ENCODE data around the gene ARRDC1. TPM values are rescaled to one million over a fixed set of nuclear protein-coding genes. Genes with fewer than 3 reads are reported as not detected.

Gene ARRDC1
- total and polyA plus RNA-seq, 4 donors, result 12.7 to 54.3 (median 37.4) TPM

DNA sequence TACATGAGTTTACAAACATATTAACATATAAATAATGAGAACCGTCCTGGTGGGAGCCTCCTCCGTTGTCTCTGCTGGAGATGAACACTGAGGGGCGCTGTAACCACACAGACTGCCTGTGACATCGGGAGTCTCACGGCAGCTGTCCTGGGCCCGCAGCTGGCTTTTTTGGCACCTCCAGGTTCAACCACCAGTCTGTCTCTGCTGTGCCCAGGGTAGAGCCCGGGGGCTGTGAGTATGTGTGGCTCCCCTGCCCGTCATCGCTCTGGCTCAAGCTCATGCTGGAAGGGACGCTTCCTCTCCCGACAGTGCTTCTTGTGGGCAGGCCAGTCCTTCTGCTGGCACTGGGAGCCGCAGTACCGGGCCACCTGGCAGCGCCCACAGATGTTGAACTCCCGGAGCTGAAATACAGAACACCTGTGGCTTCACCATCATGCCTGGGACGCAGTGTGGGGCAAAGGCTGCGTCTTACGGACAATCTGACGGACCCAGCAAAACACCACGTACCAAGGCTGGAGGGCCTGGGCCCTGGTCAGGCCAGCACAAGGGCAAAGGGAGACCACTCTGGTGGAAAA is 23.1 kb upstream of the ARRDC1 start:
- Histone ChIP-seq H3K4me1 (ENCODE audit: control insufficient read depth, insufficient read depth, low read length) (peaks cover 30% of the 10 kb centered on the region), H3K27me3 (ENCODE audit: control insufficient read depth, insufficient read depth, low read length) (no peaks in the 10 kb centered on the region), H3K4me3 (ENCODE audit: low read depth, low read length) (no peak overlapping the region), H3K9me3 (ENCODE audit: control insufficient read depth, insufficient read depth, low read length) (no peaks in the 10 kb centered on the region), H3K36me3 (ENCODE audit: control insufficient read depth, insufficient read depth, low read length) (peaks cover 75% of the 10 kb centered on the region), H3K27ac (ENCODE audit: low read depth, low read length) (no peak overlapping the region)
- WGBS (ENCODE audit: insufficient coverage), result 87% methylated on average over 20 of the region's 20 CpGs
- no peak for DNase-seq (ENCODE audit: low read depth in 4 of 6, low spot score in 6 of 6)

DNA sequence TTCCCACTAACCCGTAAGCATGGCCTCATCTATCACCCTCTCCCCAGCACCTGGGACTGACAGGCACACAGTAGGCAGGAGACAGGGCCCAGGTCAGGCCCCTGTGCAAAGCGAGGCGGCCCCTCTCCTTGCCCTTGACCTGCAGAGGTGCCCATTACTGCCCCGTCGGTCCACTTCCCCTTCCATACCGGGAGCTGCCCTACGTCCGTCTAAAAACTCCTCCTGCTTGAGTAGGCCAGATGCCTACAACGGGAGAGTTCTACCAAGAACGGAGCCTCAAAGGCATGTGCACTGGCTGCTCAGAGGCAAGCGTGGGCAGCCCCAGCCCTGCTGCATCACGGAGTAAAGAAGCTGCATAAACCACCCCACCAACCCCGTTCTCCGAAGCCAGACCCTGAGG is 22.1 kb upstream of the ARRDC1 start:
- Histone ChIP-seq H3K9me3 (ENCODE audit: control insufficient read depth, insufficient read depth, low read length) (no peaks in the 10 kb centered on the region), H3K27ac (ENCODE audit: low read depth, low read length) (no peak overlapping the region), H3K4me1 (ENCODE audit: control insufficient read depth, insufficient read depth, low read length) (peaks cover 22% of the 10 kb centered on the region), H3K36me3 (ENCODE audit: control insufficient read depth, insufficient read depth, low read length) (peaks cover 85% of the 10 kb centered on the region), H3K27me3 (ENCODE audit: control insufficient read depth, insufficient read depth, low read length) (no peaks in the 10 kb centered on the region), H3K4me3 (ENCODE audit: low read depth, low read length) (no peak overlapping the region)
- WGBS (ENCODE audit: insufficient coverage), result 88% methylated on average over 8 of the region's 14 CpGs
- DNase-seq (ENCODE audit: low read depth in 4 of 6, low spot score in 6 of 6), result no peak

DNA sequence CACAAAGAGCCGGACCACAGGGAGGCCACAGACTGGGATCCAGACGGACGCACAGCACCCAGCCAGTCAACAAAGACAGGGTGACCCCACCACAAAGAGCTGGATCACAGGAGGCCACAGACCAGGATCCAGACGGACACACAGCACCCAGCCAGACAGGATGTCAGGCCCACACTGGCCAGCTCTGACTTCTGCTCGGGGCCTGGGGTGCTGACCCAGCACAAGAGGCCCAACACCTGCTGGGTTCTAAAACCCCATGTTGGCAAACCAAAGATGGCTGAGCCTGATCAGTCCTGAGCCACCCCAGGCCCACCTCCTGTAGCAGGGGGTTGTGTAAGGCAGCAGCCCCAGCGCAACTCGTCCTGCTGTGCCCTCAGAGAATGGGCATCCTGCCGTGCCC is 21.5 kb upstream of the ARRDC1 start:
- H3K9me3 ChIP-seq (ENCODE audit: control insufficient read depth, insufficient read depth, low read length), result no peaks in the 10 kb centered on the region
- no peak for DNase-seq (ENCODE audit: low read depth in 4 of 6, low spot score in 6 of 6)
- no peaks in the 10 kb centered on the region for H3K27me3 ChIP-seq (ENCODE audit: control insufficient read depth, insufficient read depth, low read length)
- peaks cover 91% of the 10 kb centered on the region for H3K36me3 ChIP-seq (ENCODE audit: control insufficient read depth, insufficient read depth, low read length)
- no peak overlapping the region for H3K27ac ChIP-seq (ENCODE audit: low read depth, low read length)
- 70% methylated on average over 7 of the region's 8 CpGs for WGBS (ENCODE audit: insufficient coverage)
- peaks cover 23% of the 10 kb centered on the region for H3K4me1 ChIP-seq (ENCODE audit: control insufficient read depth, insufficient read depth, low read length)
- no peak overlapping the region for H3K4me3 ChIP-seq (ENCODE audit: low read depth, low read length)

DNA sequence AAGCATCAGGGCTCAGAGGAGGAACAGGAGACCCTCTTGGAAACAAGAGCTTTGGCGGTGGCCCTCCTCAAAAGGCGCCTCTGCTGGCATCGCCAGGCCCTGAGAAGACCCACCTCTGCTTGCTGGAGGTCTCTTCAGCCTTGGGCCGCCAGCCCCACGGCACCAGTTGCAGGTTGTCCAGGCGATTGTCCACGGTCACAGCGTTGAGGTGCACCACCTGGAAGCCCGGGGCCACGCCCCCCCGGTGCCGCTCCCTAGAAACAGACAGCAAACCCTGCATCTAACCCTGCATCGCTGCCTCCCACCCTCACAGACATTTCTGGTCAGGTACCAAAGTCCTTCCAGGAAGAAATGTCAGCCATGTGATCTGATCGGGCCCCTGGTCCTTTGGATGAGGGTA is 18.6 kb upstream of the ARRDC1 start:
- Histone ChIP-seq H3K4me3 (ENCODE audit: low read depth, low read length) (no peak overlapping the region), H3K36me3 (ENCODE audit: control insufficient read depth, insufficient read depth, low read length) (peaks cover 75% of the 10 kb centered on the region), H3K27me3 (ENCODE audit: control insufficient read depth, insufficient read depth, low read length) (no peaks in the 10 kb centered on the region)

DNA sequence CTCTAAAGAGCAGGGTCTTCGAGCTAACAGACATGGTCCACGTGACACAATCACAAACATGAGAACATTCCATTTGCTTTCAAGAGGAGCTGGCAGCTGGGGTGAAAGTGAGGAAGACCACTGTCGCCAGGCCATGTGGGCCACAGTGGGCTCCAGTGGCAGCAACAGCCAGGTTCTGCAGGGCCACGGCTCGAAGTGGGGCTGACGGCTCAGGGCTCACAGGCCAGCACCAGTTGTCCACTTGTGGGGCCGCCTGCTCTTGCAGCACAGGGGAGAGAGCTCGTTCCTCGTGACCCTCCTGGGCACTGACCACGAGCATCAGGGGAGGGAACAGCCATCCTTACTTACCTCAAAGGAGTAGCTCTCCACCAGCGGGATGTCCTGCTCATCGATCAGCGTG is 17.2 kb upstream of the ARRDC1 start:
- 95% methylated on average over 11 of the region's 13 CpGs for WGBS (ENCODE audit: insufficient coverage)
- DNase-seq (ENCODE audit: low read depth in 4 of 6, low spot score in 6 of 6), result no peak

More for the DNA sequence above, 18.6 kb upstream of the ARRDC1 start:
- H3K27ac ChIP-seq (ENCODE audit: low read depth, low read length), result no peak overlapping the region
- 93% methylated on average over 14 of the region's 14 CpGs for WGBS (ENCODE audit: insufficient coverage)
- DNase-seq (ENCODE audit: low read depth in 4 of 6, low spot score in 6 of 6), result no peak
- H3K9me3 ChIP-seq (ENCODE audit: control insufficient read depth, insufficient read depth, low read length), result no peaks in the 10 kb centered on the region
- H3K4me1 ChIP-seq (ENCODE audit: control insufficient read depth, insufficient read depth, low read length), result peaks cover 26% of the 10 kb centered on the region

GRCh38 chr9:137588891-137589290 is 16.6 kb upstream of the ARRDC1 start:
- H3K27ac ChIP-seq (ENCODE audit: low read depth, low read length), result no peak overlapping the region
- no peaks in the 10 kb centered on the region for H3K27me3 ChIP-seq (ENCODE audit: control insufficient read depth, insufficient read depth, low read length)
- H3K4me1 ChIP-seq (ENCODE audit: control insufficient read depth, insufficient read depth, low read length), result peaks cover 23% of the 10 kb centered on the region
- DNase-seq (ENCODE audit: low read depth in 4 of 6, low spot score in 6 of 6), result no peak
- peaks cover 55% of the 10 kb centered on the region for H3K36me3 ChIP-seq (ENCODE audit: control insufficient read depth, insufficient read depth, low read length)
- H3K4me3 ChIP-seq (ENCODE audit: low read depth, low read length), result peak overlapping the region; percentile 36
- 89% methylated on average over 5 of the region's 6 CpGs for WGBS (ENCODE audit: insufficient coverage)
- H3K9me3 ChIP-seq (ENCODE audit: control insufficient read depth, insufficient read depth, low read length), result no peaks in the 10 kb centered on the region

More for the DNA sequence above, 17.2 kb upstream of the ARRDC1 start:
- Histone ChIP-seq H3K27ac (ENCODE audit: low read depth, low read length) (no peak overlapping the region), H3K9me3 (ENCODE audit: control insufficient read depth, insufficient read depth, low read length) (no peaks in the 10 kb centered on the region), H3K27me3 (ENCODE audit: control insufficient read depth, insufficient read depth, low read length) (no peaks in the 10 kb centered on the region), H3K4me3 (ENCODE audit: low read depth, low read length) (no peak overlapping the region), H3K36me3 (ENCODE audit: control insufficient read depth, insufficient read depth, low read length) (peaks cover 61% of the 10 kb centered on the region), H3K4me1 (ENCODE audit: control insufficient read depth, insufficient read depth, low read length) (peaks cover 26% of the 10 kb centered on the region)

DNA sequence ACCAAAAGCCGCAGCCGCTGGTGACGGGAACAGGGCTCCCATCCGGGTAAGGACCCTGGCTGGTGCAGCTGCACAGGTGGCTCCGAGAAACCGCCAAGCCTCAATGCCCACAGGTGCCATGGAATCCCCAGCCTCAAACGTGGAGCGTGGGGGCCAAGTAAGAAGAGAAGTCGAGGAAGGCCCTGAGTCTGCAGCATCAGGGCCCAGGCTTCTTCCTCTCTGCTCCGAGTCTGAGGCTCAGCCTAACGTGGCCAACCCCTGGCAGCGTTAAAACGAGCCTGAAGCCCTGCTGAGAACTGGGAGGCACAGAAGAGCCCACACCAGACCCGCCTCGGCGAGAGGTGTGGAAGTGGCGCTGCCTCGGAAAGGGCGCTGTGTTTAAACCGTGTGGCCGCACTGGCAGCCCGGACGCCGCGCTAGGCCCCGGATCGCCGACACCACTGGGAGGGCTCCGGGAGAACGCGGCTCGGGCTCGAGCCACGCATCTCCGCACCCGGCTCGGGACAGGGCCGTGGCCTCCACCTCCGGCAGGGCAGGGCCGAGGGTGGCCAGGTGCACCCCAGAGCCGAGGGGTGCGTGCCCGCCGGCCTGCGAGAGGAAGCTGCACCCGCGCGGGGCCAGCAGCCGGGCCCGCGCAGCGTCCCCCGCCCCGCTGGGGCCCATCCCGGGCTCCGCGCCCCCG is 15.9 kb upstream of the ARRDC1 start:
- WGBS (ENCODE audit: insufficient coverage), result 8% methylated on average over 58 of the region's 58 CpGs
- Histone ChIP-seq H3K36me3 (ENCODE audit: control insufficient read depth, insufficient read depth, low read length) (peaks cover 48% of the 10 kb centered on the region), H3K9me3 (ENCODE audit: control insufficient read depth, insufficient read depth, low read length) (no peaks in the 10 kb centered on the region), H3K4me3 (ENCODE audit: low read depth, low read length) (peak overlapping the region; percentile 36), H3K27ac (ENCODE audit: low read depth, low read length) (no peak overlapping the region), H3K27me3 (ENCODE audit: control insufficient read depth, insufficient read depth, low read length) (no peaks in the 10 kb centered on the region), H3K4me1 (ENCODE audit: control insufficient read depth, insufficient read depth, low read length) (peaks cover 20% of the 10 kb centered on the region)
- DNase-seq (ENCODE audit: low read depth in 4 of 6, low spot score in 6 of 6), result no peak

DNA sequence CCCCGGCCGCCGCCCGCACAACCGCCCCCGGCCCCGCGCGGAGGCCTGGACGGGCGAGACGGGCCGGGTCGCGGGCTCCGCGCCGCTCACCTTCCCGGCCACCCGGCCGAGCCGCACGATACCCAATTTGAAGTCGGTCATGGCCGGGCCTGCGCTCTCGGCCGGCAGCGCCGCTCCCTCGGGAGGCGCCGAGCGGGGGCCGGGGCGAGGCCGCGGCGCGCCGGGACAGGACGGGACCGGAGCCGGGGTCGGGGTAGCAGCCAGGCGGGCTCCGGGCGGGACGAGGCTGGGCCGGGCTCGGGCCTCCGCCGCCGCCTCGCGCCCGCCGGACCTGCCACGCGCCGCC is 15.4 kb upstream of the ARRDC1 start:
- 0% methylated on average over 61 of the region's 61 CpGs for WGBS (ENCODE audit: insufficient coverage)

GRCh38 chr9:137590469-137591383 is 14.8 kb upstream of the ARRDC1 start, which contains the start of gene ZMYND19:
TSS of gene ZMYND19 (minus strand) at chr9:137590512. CDS start at chr9:137590263, 249 bp downstream.
- DNase-seq (ENCODE audit: low read depth in 4 of 6, low spot score in 6 of 6), result peak; percentile 70 to 97 (median 86)
- H3K9me3 ChIP-seq (ENCODE audit: control insufficient read depth, insufficient read depth, low read length), result no peaks in the 10 kb centered on the region
- H3K36me3 ChIP-seq (ENCODE audit: control insufficient read depth, insufficient read depth, low read length), result peaks cover 37% of the 10 kb centered on the region
- no peaks in the 10 kb centered on the region for H3K27me3 ChIP-seq (ENCODE audit: control insufficient read depth, insufficient read depth, low read length)
- no peak within 1 kb of the TSS for H3K27ac ChIP-seq (ENCODE audit: low read depth, low read length)
- peaks cover 20% of the 10 kb centered on the region for H3K4me1 ChIP-seq (ENCODE audit: control insufficient read depth, insufficient read depth, low read length)
- peak within 1 kb of the TSS; percentile 63 for H3K4me3 ChIP-seq (ENCODE audit: low read depth, low read length)
- WGBS (ENCODE audit: insufficient coverage), result under 1% methylated on average over 113 of the region's 113 CpGs

More for the DNA sequence above, 15.4 kb upstream of the ARRDC1 start:
- H3K36me3 ChIP-seq (ENCODE audit: control insufficient read depth, insufficient read depth, low read length), result peaks cover 43% of the 10 kb centered on the region
- peak overlapping the region; percentile 36 for H3K4me3 ChIP-seq (ENCODE audit: low read depth, low read length)
- no peak for DNase-seq (ENCODE audit: low read depth in 4 of 6, low spot score in 6 of 6)
- H3K9me3 ChIP-seq (ENCODE audit: control insufficient read depth, insufficient read depth, low read length), result no peaks in the 10 kb centered on the region
- peaks cover 20% of the 10 kb centered on the region for H3K4me1 ChIP-seq (ENCODE audit: control insufficient read depth, insufficient read depth, low read length)
- H3K27me3 ChIP-seq (ENCODE audit: control insufficient read depth, insufficient read depth, low read length), result no peaks in the 10 kb centered on the region
- no peak overlapping the region for H3K27ac ChIP-seq (ENCODE audit: low read depth, low read length)

All from spinal cord (tissue), 10 donors.